ENCODE results near the gene COPZ1. TPM values are rescaled to one million over a fixed set of nuclear protein-coding genes. Genes with fewer than 3 reads are reported as not detected.

The COPZ1 gene
- total and polyA plus RNA-seq, 9 of the 15 experiments (the other 6 are each of a cell fraction or from before 2014, with no cell fraction given): 137 to 487 (median 233) TPM

DNA sequence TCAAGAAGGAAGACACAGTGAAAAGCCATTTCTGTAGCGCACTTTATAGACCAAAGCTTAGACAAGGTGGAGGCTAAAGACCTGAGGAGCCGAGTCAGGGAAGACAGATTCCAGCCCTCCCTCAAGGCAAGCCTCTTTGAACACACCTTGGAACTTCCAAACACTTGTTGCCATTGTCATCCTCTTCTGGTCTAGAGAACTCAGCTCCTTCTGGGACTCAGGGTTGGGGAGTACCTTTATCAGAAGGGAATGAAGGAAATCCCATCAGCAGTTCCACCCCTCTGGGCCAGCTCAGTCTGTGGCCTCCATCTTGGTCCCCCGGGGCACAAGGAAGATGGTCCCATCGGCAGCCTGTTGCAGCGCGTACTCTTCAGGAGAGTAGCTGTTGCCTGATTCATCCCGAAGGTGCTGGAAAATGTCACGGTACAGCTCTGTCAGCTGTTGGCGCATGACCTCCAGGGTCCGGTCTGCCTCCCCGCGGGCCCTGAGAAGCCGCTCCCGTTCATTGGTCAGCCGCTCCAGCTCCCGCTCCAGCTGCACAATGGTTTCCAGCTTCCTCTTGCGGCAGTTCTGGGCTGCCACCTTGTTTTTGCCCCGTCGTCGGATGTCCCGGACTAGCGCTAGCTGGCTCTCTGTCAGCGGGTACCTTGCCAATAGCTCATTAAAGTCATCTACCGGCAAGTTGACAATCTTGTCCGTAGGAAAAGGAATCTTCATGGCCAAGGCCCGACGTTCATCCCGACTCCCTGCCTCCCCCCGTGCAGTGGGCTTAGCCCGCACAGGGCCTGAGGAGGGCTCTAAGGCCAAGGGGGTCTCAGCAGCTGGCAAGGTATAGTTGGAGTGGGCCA lies 32.6 kb upstream of the COPZ1 start (continued):
- TF ChIP-seq CHD7 (IDR thresholded peaks at IDR 0.05; ENCODE audit: low read depth, low read length) (peak; percentile 48), SAP30 (IDR thresholded peaks at IDR 0.05; ENCODE audit: borderline replicate concordance, insufficient read depth, low read depth, low read length, poor library complexity, severe bottlenecking) (peak; percentile 58), TCF3 (CRISPR knock-in tag; IDR thresholded peaks at IDR 0.05) (peak; percentile 17; the same call in 1 of the 2 replicates), ZFX (CRISPR knock-in tag; IDR thresholded peaks at IDR 0.05) (peak; percentile 33; the same call in 1 of the 2 replicates), MEIS2 (IDR thresholded peaks at IDR 0.05; ENCODE audit: partially characterized antibody) (peak; percentile 14), RBBP5 (IDR thresholded peaks at IDR 0.05; ENCODE audit: borderline replicate concordance, insufficient read depth, low read length, poor library complexity, severe bottlenecking) (peak; percentile 78), STAG1 (CRISPR knock-in tag; IDR thresholded peaks at IDR 0.05; ENCODE audit: borderline replicate concordance) (0 out of 2 replicates have a peak, but pooled peaks have one; percentile 13), FOXK1 (CRISPR knock-in tag; IDR thresholded peaks at IDR 0.05; ENCODE audit: borderline replicate concordance) (0 out of 2 replicates have a peak, but pooled peaks have one; percentile 16), RBFOX2 (IDR thresholded peaks at IDR 0.05; ENCODE audit: low read depth, low read length) (peak; percentile 70)
